Measurements from ENCODE around the gene SNRNP25.

SNRNP25 gene

DNA sequence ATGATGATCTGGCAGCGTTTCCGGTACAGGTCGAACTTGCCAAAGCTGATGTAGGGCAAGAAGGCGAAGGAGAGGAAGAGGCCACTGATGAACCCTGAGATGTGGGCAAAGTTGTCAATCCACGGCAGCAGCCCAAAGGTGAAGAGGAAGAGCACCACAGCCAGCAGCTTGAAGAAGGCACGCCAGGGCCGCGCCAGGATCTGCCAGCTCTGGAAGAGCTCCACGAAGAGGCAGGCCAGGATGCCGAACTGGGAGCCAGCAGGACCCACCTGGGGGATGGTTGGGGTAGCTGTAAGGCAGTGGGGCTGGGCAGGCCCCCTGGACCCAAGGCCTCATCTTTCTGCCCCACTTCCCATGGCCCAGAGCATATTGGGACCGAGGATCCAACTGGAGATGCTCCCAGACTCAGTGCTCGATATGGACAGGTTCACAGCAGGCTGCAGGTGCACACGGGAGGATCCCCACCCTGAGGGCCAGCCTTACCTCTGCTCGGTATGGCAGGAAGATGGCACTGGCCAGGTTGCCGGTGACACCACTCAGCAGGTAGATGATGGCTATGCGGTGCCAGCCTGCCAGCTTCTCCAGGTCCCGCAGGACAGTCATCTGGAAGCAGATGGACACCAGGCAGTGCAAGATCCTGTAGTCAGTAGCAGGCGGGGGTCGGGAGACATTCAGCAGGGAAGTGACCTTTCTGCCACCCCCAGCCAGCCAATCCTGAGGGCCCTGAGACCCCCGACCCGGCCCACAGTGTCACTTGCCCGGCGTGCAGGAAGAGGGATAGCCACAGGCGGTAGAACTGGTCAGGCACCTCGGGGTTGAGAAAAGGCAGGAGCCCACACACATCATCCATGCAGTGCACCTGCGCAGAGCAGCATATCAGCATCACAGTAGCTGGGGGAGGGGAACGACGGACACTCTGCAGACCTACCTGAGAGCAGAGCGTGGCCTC is 5.1 kb downstream of the SNRNP25 start:
- H3K4me3 ChIP-seq (ENCODE audit: low read depth, low read length) = no peak overlapping the region
- TF ChIP-seq, protein P1, sequence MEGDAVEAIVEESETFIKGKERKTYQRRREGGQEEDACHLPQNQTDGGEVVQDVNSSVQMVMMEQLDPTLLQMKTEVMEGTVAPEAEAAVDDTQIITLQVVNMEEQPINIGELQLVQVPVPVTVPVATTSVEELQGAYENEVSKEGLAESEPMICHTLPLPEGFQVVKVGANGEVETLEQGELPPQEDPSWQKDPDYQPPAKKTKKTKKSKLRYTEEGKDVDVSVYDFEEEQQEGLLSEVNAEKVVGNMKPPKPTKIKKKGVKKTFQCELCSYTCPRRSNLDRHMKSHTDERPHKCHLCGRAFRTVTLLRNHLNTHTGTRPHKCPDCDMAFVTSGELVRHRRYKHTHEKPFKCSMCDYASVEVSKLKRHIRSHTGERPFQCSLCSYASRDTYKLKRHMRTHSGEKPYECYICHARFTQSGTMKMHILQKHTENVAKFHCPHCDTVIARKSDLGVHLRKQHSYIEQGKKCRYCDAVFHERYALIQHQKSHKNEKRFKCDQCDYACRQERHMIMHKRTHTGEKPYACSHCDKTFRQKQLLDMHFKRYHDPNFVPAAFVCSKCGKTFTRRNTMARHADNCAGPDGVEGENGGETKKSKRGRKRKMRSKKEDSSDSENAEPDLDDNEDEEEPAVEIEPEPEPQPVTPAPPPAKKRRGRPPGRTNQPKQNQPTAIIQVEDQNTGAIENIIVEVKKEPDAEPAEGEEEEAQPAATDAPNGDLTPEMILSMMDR (IDR thresholded peaks at IDR 0.05; ENCODE audit: low read depth, low read length) = no peak

GRCh38 chr16:59440-60059 is 5.9 kb downstream of the SNRNP25 start:
- no peak overlapping the region for H3K4me3 ChIP-seq (ENCODE audit: low read depth, low read length)
- TF ChIP-seq, protein P1 (IDR thresholded peaks at IDR 0.05; ENCODE audit: low read depth, low read length) = no peak

- H3K4me3 ChIP-seq (ENCODE audit: low read depth, low read length) = no peak overlapping the region
- TF ChIP-seq, protein P1 (IDR thresholded peaks at IDR 0.05; ENCODE audit: low read depth, low read length) = no peak
Observed at GRCh38 chr16:60166-60565, 6.5 kb downstream of the SNRNP25 start.

GRCh38 chr16:60929-61878 is 7.6 kb downstream of the SNRNP25 start:
- TF ChIP-seq, protein P1 (IDR thresholded peaks at IDR 0.05; ENCODE audit: low read depth, low read length) = no peak
- H3K4me3 ChIP-seq (ENCODE audit: low read depth, low read length) = no peak overlapping the region

- no peak overlapping the region for H3K4me3 ChIP-seq (ENCODE audit: low read depth, low read length)
- TF ChIP-seq, protein P1 (IDR thresholded peaks at IDR 0.05; ENCODE audit: low read depth, low read length) = no peak
Observed at GRCh38 chr16:61879-62281, 8.3 kb downstream of the SNRNP25 start.

DNA sequence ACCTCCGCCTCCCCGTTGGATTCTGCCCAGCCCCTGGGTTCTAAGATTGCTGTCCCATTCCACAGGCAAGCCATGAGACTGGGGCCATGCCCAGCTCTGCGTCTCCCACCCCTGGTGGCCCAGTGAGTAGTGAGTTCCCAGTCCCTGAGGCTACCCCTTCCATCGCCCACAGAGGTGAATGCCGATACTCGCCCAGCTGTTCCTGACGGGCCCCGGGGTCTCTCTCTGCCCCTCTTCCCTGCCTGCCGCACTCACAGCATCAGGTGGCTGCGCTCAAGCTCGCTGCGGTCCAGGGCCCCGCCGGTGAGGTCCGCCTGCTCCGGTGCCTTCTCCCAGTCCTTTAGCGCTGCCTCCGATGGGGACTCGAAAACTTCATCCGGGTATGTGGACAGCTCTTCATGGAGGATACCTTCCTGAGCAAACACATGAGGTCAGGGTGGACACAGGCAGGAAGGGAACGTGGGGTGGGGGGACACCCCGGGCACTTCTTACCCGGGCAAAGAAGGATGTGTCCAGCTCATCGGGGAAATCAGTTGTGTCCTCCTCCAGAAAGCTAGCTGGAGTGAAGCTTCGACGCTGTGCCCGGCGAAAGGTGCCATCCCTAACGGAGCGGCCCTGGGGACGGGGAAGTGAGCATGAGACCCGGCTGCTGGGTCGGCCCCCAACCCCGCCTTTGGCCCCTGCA is 8.8 kb downstream of the SNRNP25 start:
- H3K4me3 ChIP-seq (ENCODE audit: low read depth, low read length) = no peak overlapping the region
- TF ChIP-seq, protein P1 (IDR thresholded peaks at IDR 0.05; ENCODE audit: low read depth, low read length) = no peak

Data from WI38 (cell line).